H1 (cell line): ENCODE results near the gene HSPA12A. TPM values are rescaled to one million over a fixed set of nuclear protein-coding genes. Genes with fewer than 3 reads are reported as not detected.

Source experiments
- CTCF ChIA-PET: fragments of 300-600 bp; sonication (Branson Sonifier 250); formaldehyde crosslinking; loops from one replicate; lab custom pipeline; 2021; ENCODE audit not compliant: partially characterized antibody; lab: Charles Lee
- POLR2A ChIA-PET: fragments of 300-600 bp; sonication (Branson Sonifier 250); formaldehyde crosslinking; loops from one replicate; lab custom pipeline; 2021; ENCODE audit warnings: inconsistent platforms; ENCODE audit not compliant: partially characterized antibody; lab: Charles Lee
- DNase-seq, 2 experiments: peaks; one replicate each; pipeline versions ENCODE4 v3.0.0 to v3.0.0-alpha.2; 2010 to 2022; ENCODE audit warnings: low spot score in 2 of 2, low read depth in 1 of 2, mixed read lengths in 1 of 2
- FAIRE-seq: peaks from 2 replicates; lab custom pipeline; 2011; peaks lifted over from hg19 to GRCh38; lab: Jason Lieb, UNC
- H2AFZ ChIP-seq: 2 replicates; pipeline ENCODE4 v1.8.1; 2012; ENCODE audit warnings: low read length, inconsistent platforms
- H2AK5ac ChIP-seq: 2 replicates; pipeline ENCODE4 v1.6.1; 2013; ENCODE audit warnings: low read depth, low read length
- H2BK120ac ChIP-seq: replicated peaks from 2 replicates; pipeline ENCODE3; 2013; ENCODE audit warnings: low read depth, low read length, inconsistent platforms
- H2BK12ac ChIP-seq: 2 replicates; pipeline ENCODE4 v1.6.1; 2013; ENCODE audit warnings: low read depth, low read length
- H2BK15ac ChIP-seq: 2 replicates; pipeline ENCODE4 v1.6.1; 2013; ENCODE audit warnings: low read length
- H2BK20ac ChIP-seq: 2 replicates; pipeline ENCODE4 v1.6.1; 2013; ENCODE audit warnings: low read length
- H2BK5ac ChIP-seq: 2 replicates; pipeline ENCODE4 v1.6.1; 2013; ENCODE audit warnings: low read depth, low read length
- H3K14ac ChIP-seq: 2 replicates; pipeline ENCODE4 v1.6.1; 2013; ENCODE audit warnings: inconsistent platforms; ENCODE audit not compliant: insufficient read length
- H3K18ac ChIP-seq: 2 replicates; pipeline ENCODE4 v1.6.1; 2013; ENCODE audit warnings: low read length; ENCODE audit errors: extremely low read depth
- H3K23ac ChIP-seq: 2 replicates; pipeline ENCODE4 v1.6.1; 2013; ENCODE audit warnings: inconsistent platforms; ENCODE audit not compliant: insufficient read length
- H3K23me2 ChIP-seq: 2 replicates; pipeline ENCODE4 v1.6.1; 2013; ENCODE audit warnings: low read depth, low read length
- H3K27ac ChIP-seq: 2 replicates; pipeline ENCODE4 v1.6.1; 2011; ENCODE audit warnings: low read depth, low read length, inconsistent platforms
- H3K27me3 ChIP-seq, 4 experiments: replicated peaks in 1 of 4; 1 replicate in 1 of 4; 2 replicates in 3 of 4; pipeline versions ENCODE4 v1.6.1 to v1.8.1; 2011 to 2013; ENCODE audit warnings: low read length in 3 of 4, mild to moderate bottlenecking in 3 of 4, inconsistent platforms in 2 of 4, mixed read lengths in 2 of 4, moderate library complexity in 1 of 4; ENCODE audit not compliant: control insufficient read depth in 3 of 4, insufficient read depth in 3 of 4; ENCODE audit errors: extremely low read depth in 1 of 4
- H3K36me3 ChIP-seq, 4 experiments: 2 replicates each; pipeline versions ENCODE4 v1.6.1 to v1.8.1; 2011 to 2013; ENCODE audit warnings: mild to moderate bottlenecking in 4 of 4, low read length in 3 of 4, moderate library complexity in 2 of 4, control low read depth in 1 of 4, inconsistent platforms in 1 of 4; ENCODE audit not compliant: insufficient read depth in 4 of 4, control insufficient read depth in 2 of 4
- H3K4ac ChIP-seq: replicated peaks from 2 replicates; pipeline ENCODE3; 2013; ENCODE audit warnings: low read length, low read depth, mixed read lengths, inconsistent platforms; ENCODE audit not compliant: insufficient read length
- H3K4me1 ChIP-seq, 4 experiments: replicated peaks in 1 of 4; 1 replicate in 1 of 4; 2 replicates in 3 of 4; pipeline versions ENCODE4 v1.6.1 to v1.8.1; 2011 to 2013; ENCODE audit warnings: low read length in 3 of 4, inconsistent platforms in 2 of 4, mixed read lengths in 1 of 4; ENCODE audit not compliant: insufficient read depth in 4 of 4, control insufficient read depth in 3 of 4
- H3K4me2 ChIP-seq, 2 experiments: 2 replicates each; pipeline versions ENCODE4 v1.6.1 to v1.8.1; 2011 to 2013; ENCODE audit warnings: low read depth in 2 of 2, low read length in 2 of 2, control low read depth in 1 of 2, inconsistent platforms in 1 of 2, mild to moderate bottlenecking in 1 of 2; ENCODE audit not compliant: insufficient read depth in 1 of 2
- H3K4me3 ChIP-seq, 4 experiments: fragments of 200-600, 300-600 bp in 1 of 4; sonication (generic), shearing (Covaris generic), sonication (Bioruptor Twin) in 1 of 4; 2 replicates each; pipeline versions ENCODE4 v1.5.1 to v1.8.1; 2011 to 2016; ENCODE audit warnings: low read length in 4 of 4, low read depth in 3 of 4, control low read depth in 2 of 4, inconsistent platforms in 2 of 4, mild to moderate bottlenecking in 2 of 4, mixed read lengths in 1 of 4, moderate library complexity in 1 of 4; ENCODE audit not compliant: insufficient read depth in 2 of 4; ENCODE audit errors: extremely low read depth in 1 of 4
- H3K56ac ChIP-seq: replicated peaks from 2 replicates; pipeline ENCODE3; 2013; ENCODE audit warnings: low read depth, mild to moderate bottlenecking, mixed read lengths, low read length, inconsistent platforms; ENCODE audit not compliant: insufficient read length
- H3K79me1 ChIP-seq: 2 replicates; pipeline ENCODE4 v1.6.1; 2013; ENCODE audit warnings: low read depth, low read length, control low read depth
- H3K79me2 ChIP-seq, 2 experiments: 2 replicates each; pipeline versions ENCODE4 v1.6.1 to v1.8.1; 2012 to 2013; ENCODE audit warnings: low read length in 2 of 2, mild to moderate bottlenecking in 2 of 2, inconsistent platforms in 1 of 2; ENCODE audit not compliant: insufficient read depth in 2 of 2, control insufficient read depth in 1 of 2
- H3K9ac ChIP-seq, 4 experiments: replicated peaks in 1 of 4; 1 replicate in 1 of 4; 2 replicates in 3 of 4; pipeline versions ENCODE4 v1.6.1 to v1.8.1; 2011 to 2013; ENCODE audit warnings: low read depth in 3 of 4, low read length in 3 of 4, control low read depth in 2 of 4, mild to moderate bottlenecking in 2 of 4, moderate library complexity in 2 of 4, inconsistent platforms in 1 of 4; ENCODE audit errors: extremely low read depth in 1 of 4
- H3K9me3 ChIP-seq, 2 experiments: 2 replicates each; pipeline versions ENCODE4 v1.6.1 to v1.8.1; 2012 to 2013; ENCODE audit warnings: mild to moderate bottlenecking in 2 of 2, moderate library complexity in 2 of 2, control low read depth in 1 of 2, inconsistent platforms in 1 of 2, low read depth in 1 of 2, low read length in 1 of 2, mixed read lengths in 1 of 2; ENCODE audit not compliant: insufficient read depth in 2 of 2
- H4K20me1 ChIP-seq, 2 experiments: replicated peaks in 1 of 2; 2 replicates each; pipeline versions ENCODE3 to v1.8.1; 2011 to 2013; ENCODE audit warnings: inconsistent platforms in 2 of 2, low read length in 2 of 2, mild to moderate bottlenecking in 1 of 2; ENCODE audit not compliant: insufficient read depth in 2 of 2, control insufficient read depth in 1 of 2
- H4K5ac ChIP-seq: 2 replicates; pipeline ENCODE4 v1.6.1; 2013; ENCODE audit warnings: low read length, low read depth, mixed read lengths, inconsistent platforms; ENCODE audit not compliant: insufficient read length
- H4K8ac ChIP-seq: 2 replicates; pipeline ENCODE4 v1.8.0; 2013; ENCODE audit warnings: mild to moderate bottlenecking, moderate library complexity, low read length, inconsistent platforms; ENCODE audit not compliant: insufficient read depth; ENCODE audit errors: extremely low read depth
- H4K91ac ChIP-seq: replicated peaks from 2 replicates; pipeline ENCODE3; 2013; ENCODE audit warnings: low read length, mixed read lengths, inconsistent platforms; ENCODE audit not compliant: insufficient read length
- GTF2F1 ChIP-seq: IDR thresholded peaks from 2 replicates; pipeline ENCODE4 v1.6.1; 2012; ENCODE audit warnings: low read depth, low read length, improper control_type of control experiment, borderline replicate concordance
- WGBS, 2 experiments: shearing (Covaris generic) in 1 of 2; methylation state at CpG; one replicate each; pipeline versions ENCODE4 v1.1.6 to v1.1.7; 2013 to 2015; ENCODE audit warnings: low lambda C conversion rate in 2 of 2, mixed read lengths in 2 of 2, inconsistent platforms in 1 of 2, low coverage in 1 of 2, missing lambda C conversion rate in 1 of 2; ENCODE audit not compliant: insufficient replicate concordance in 2 of 2, insufficient coverage in 1 of 2, insufficient read length in 1 of 2; ENCODE audit errors: extremely low coverage in 1 of 2, missing lambda C conversion rate in 1 of 2; 5-methylcytosine and 5-hydroxymethylcytosine counted together
- polyA plus RNA-seq, 7 experiments: library from polyadenylated mRNA; depleted of rRNA in 3 of 7; stranded (reverse) in 5 of 7; unstranded in 2 of 7; fragments of >200 nt in 5 of 7; fragments of 200-250 nt in 2 of 7; gene quantifications; 1 replicate in 5 of 7; 2 replicates in 1 of 7; 4 replicates in 1 of 7; pipeline versions ENCODE4 v1.2.1 to v1.2.3, GENCODE V29; 2011 to 2013; ENCODE audit warnings: missing spikeins in 2 of 7, mixed read lengths in 2 of 7
- total RNA-seq: library from RNA; stranded (reverse); fragmentation: NEBNext Ultra II Directional; extraction: Animal tissue kit (Norgen Biotek cat#: 25700); gene quantifications from 2 replicates; pipeline ENCODE4 v1.2.1, GENCODE V29; 2021

HSPA12A gene
- total and polyA plus RNA-seq, 2 of the 8 experiments (the other 6 are each of a cell fraction or from before 2014, with no cell fraction given), result 3.1 to 6.9 TPM

DNA sequence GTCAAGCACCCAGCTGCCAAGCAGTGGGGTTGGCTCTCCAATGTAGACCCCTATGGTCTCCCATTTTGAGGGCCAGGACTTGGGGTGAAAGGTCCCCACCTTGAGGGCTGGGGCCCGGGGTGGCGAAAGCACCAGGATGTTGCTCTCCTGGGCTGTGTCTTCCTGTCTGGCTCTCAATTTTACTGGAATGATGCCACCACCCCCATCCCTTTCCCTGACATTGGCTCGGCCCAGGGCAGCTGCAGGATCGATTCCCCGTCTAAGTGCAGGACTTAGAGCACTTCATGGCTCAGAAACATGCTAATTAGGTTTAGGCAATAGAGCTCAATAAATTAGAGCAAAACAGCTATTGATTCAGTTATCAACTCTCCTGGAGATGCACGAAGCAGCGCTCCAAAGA, 27.0 kb upstream of the HSPA12A start:
- Histone ChIP-seq H3K23me2 (no peaks in the 10 kb centered on the region), H3K4me2 (no peak overlapping the region), H2BK20ac (no peak overlapping the region), H3K4ac (no peak overlapping the region), H2BK120ac (no peak overlapping the region), H2BK5ac (no peak overlapping the region), H3K23ac (no peak overlapping the region), H2AFZ (no peak overlapping the region), H4K5ac (no peak overlapping the region), H2AK5ac (no peak overlapping the region), H3K9ac (no peak overlapping the region), H3K9me3 (peaks cover 3 to 4% of the 10 kb centered on the region in 2 experiments; a peak in 3 of 4 replicates), H3K79me1 (no peaks in the 10 kb centered on the region), H3K79me2 (no peaks in the 10 kb centered on the region), H3K27ac (no peak overlapping the region), H3K56ac (no peak overlapping the region), H2BK12ac (no peak overlapping the region), H4K20me1 (no peaks in the 10 kb centered on the region), H3K4me3 (no peak overlapping the region), H4K91ac (no peak overlapping the region), H2BK15ac (no peak overlapping the region), H3K36me3 (no peaks in the 10 kb centered on the region), H3K18ac (no peak overlapping the region), H4K8ac (no peak overlapping the region), H3K4me1 (peaks cover 0 to 7% (median 0%) of the 10 kb centered on the region in 4 experiments; a peak in 2 of 7 replicates), H3K27me3 (no peaks in the 10 kb centered on the region; a peak in 1 of 7 replicates), H3K14ac (no peak overlapping the region)
- no peak for DNase-seq
- 96% methylated on average over 7 of the region's 7 CpGs; no CpG with 5 or more reads in 1 of the 2 experiments for WGBS, 2 experiments
- CTCF ChIA-PET, result interaction anchor here (0.6 to 6.9 kb wide), 6 partner anchors 18 to 1098 kb away, joined by 3 to 37 read pairs (median 4); no protein-coding TSS in a partner anchor
- FAIRE-seq, result no peak
- POLR2A ChIA-PET, result no interaction called here
- TF ChIP-seq GTF2F1, result no peak
